H1 (cell line): Measurements from ENCODE around the gene SRGAP3.

Experiments used
- CREB1 ChIP-seq: IDR thresholded peaks from 2 replicates; pipeline ENCODE4 v1.6.1; 2012; ENCODE audit warnings: inconsistent platforms
- EZH2 ChIP-seq: fragments of 200-600 bp; sonication (generic); IDR thresholded peaks from 2 replicates; pipeline ENCODE4 v1.7.1; 2012; ENCODE audit warnings: low read depth, mild to moderate bottlenecking, moderate library complexity, low read length, inconsistent platforms; ENCODE audit not compliant: severe bottlenecking
- JUN ChIP-seq: IDR thresholded peaks from 2 replicates; pipeline ENCODE4 v1.6.1; 2011; ENCODE audit warnings: low read depth, mild to moderate bottlenecking, improper control_type of control experiment, low read length
- POLR2AphosphoS5 ChIP-seq: IDR thresholded peaks from 2 replicates; pipeline ENCODE4 v1.6.1; 2011; ENCODE audit warnings: low read depth, low read length
- SIX5 ChIP-seq: IDR thresholded peaks from 2 replicates; pipeline ENCODE4 v1.6.1; 2011; ENCODE audit warnings: mild to moderate bottlenecking, low read depth, low read length
- TF ChIP-seq, protein P1 (sequence below), 3 experiments: IDR thresholded peaks; 1 replicate in 2 of 3; 2 replicates in 1 of 3; pipeline versions ENCODE4 v1.5.1 to v1.6.1; 2011; ENCODE audit warnings: low read length in 3 of 3, mild to moderate bottlenecking in 3 of 3, inconsistent platforms in 2 of 3, low read depth in 1 of 3, moderate library complexity in 1 of 3; ENCODE audit not compliant: insufficient read depth in 1 of 3; ENCODE audit errors: control extremely low read depth in 1 of 3

DNA sequence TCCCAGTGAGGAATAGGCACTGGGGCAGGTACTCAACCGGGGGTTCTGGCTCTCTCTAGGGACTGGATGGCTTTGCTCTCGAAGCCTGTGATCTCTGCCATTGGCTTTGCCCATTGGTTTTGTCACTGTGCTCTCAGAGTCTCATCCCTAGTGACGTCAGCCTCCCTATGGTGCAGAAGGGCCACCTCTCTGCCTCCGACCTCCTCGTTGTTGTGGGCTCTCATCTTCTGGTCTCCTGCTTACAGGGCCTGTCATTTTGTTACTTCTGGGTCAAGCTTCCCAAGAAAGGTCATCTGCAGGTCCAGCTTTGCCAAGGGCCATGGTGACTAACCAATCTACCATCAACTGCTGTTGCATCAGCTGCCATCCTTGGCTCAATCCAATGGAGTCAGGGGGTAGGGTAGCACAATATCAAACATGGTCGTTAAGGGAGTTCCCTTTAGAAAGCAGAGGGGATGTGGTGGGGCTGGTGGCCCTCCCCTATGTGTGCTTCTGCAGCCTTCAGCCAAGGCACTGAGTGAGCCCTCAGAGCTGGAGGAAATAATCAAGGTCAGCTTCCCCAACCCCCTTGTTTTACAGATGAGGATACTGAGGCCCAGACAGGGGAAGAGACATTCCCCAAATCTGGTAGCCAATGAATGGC, 272.8 kb downstream of the SRGAP3 start:
- TF ChIP-seq, protein P1, sequence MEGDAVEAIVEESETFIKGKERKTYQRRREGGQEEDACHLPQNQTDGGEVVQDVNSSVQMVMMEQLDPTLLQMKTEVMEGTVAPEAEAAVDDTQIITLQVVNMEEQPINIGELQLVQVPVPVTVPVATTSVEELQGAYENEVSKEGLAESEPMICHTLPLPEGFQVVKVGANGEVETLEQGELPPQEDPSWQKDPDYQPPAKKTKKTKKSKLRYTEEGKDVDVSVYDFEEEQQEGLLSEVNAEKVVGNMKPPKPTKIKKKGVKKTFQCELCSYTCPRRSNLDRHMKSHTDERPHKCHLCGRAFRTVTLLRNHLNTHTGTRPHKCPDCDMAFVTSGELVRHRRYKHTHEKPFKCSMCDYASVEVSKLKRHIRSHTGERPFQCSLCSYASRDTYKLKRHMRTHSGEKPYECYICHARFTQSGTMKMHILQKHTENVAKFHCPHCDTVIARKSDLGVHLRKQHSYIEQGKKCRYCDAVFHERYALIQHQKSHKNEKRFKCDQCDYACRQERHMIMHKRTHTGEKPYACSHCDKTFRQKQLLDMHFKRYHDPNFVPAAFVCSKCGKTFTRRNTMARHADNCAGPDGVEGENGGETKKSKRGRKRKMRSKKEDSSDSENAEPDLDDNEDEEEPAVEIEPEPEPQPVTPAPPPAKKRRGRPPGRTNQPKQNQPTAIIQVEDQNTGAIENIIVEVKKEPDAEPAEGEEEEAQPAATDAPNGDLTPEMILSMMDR (IDR thresholded peaks at IDR 0.05; ENCODE audit: control extremely low read depth in 1 of 3, insufficient read depth in 1 of 3, low read depth in 1 of 3, low read length in 3 of 3), result no peak
- TF ChIP-seq SIX5 (no peak), POLR2AphosphoS5 (no peak), JUN (no peak), EZH2 (no peak), CREB1 (no peak)
